ENCODE measurements around the gene PRPF8.

The PRPF8 gene

GRCh38 chr17:1601571-1601970 lies 83.1 kb downstream of the PRPF8 start:
- no peaks in the 10 kb centered on the region for H3K36me3 ChIP-seq (replicated peaks; ENCODE audit: low read depth, low read length)
- H4K20me1 ChIP-seq (ENCODE audit: insufficient read depth, low read length): no peaks in the 10 kb centered on the region
- H3K9ac ChIP-seq (ENCODE audit: low read length): no peak overlapping the region
- TF ChIP-seq CTCF (IDR thresholded peaks at IDR 0.05; ENCODE audit: low read depth, low read length) (no peak), EZH2phosphoT487 (IDR thresholded peaks at IDR 0.05; ENCODE audit: low read depth) (no peak)
- H3K27ac ChIP-seq (ENCODE audit: low read length): no peak overlapping the region
- H3K4me3 ChIP-seq (ENCODE audit: low read length): no peak overlapping the region
- no peak overlapping the region for H2AFZ ChIP-seq (ENCODE audit: low read depth, low read length)
- H3K4me1 ChIP-seq (ENCODE audit: low read length): peaks cover 10% of the 10 kb centered on the region
- no peaks in the 10 kb centered on the region for H3K79me2 ChIP-seq (ENCODE audit: low read length)
- H3K27me3 ChIP-seq (ENCODE audit: low read depth, low read length): no peaks in the 10 kb centered on the region
- H3K9me3 ChIP-seq (ENCODE audit: insufficient read depth, low read length): no peaks in the 10 kb centered on the region
- H3K4me2 ChIP-seq (ENCODE audit: low read length): no peak overlapping the region

Data from OCI-LY3 (cell line).